Testis (tissue), 3 donors: ENCODE data around the gene ANKRD31. TPM values are rescaled to one million over a fixed set of nuclear protein-coding genes. Genes with fewer than 3 reads are reported as not detected.
"Not testable (repeated sequence)": the region's sequence is repeated elsewhere in the genome, so short reads cannot be mapped to it uniquely, and the experiment has no call there.

Source experiments
- DNase-seq: peaks from one replicate; pipeline ENCODE4 v3.0.0-alpha.2; 2019
- H3K27ac ChIP-seq, 2 donors: fragments of 200-600 bp; sonication (generic); one replicate each; pipeline ENCODE4 v1.5.1; 2019
- H3K27me3 ChIP-seq: fragments of 200-600 bp; sonication (generic); one replicate; pipeline ENCODE4 v1.5.1; 2019
- H3K36me3 ChIP-seq: fragments of 200-600 bp; sonication (generic); one replicate; pipeline ENCODE4 v1.5.1; 2017; ENCODE audit warnings: low read depth; ENCODE audit errors: missing control alignments
- H3K4me1 ChIP-seq: fragments of 200-600 bp; sonication (generic); one replicate; pipeline ENCODE4 v1.5.1; 2019
- H3K4me3 ChIP-seq, 2 donors: fragments of 200-600 bp; sonication (generic); one replicate each; pipeline ENCODE4 v1.5.1; 2017 to 2019
- H3K9me3 ChIP-seq: fragments of 200-600 bp; sonication (generic); one replicate; pipeline ENCODE4 v1.5.1; 2017
- CTCF ChIP-seq, 3 experiments: fragments of 450-650 bp in 2 of 3; fragments of 200-600 bp in 1 of 3; sonication (generic) in 1 of 3; IDR thresholded peaks; one replicate each; pipeline ENCODE4 v1.5.1; 2016 to 2019; ENCODE audit warnings: antibody characterized with exemption in 3 of 3, mild to moderate bottlenecking in 2 of 3, moderate library complexity in 1 of 3
- POLR2A ChIP-seq: fragments of 450-650 bp; IDR thresholded peaks from one replicate; pipeline ENCODE4 v1.6.1; 2017; ENCODE audit warnings: antibody characterized with exemption, mild to moderate bottlenecking, moderate library complexity
- WGBS, 2 donors: methylation state at CpG; one replicate each; pipeline ENCODE4 v1.1.5; 2018; 5-methylcytosine and 5-hydroxymethylcytosine counted together
- intact Hi-C: fragments of 100-400 bp; cut with DNase I; formaldehyde crosslinking; loops from one replicate; pipeline ENCODE4 v1.15.1; 2023; ENCODE audit warnings: low total_unique reads
- polyA plus RNA-seq: library from polyadenylated mRNA; stranded (reverse); fragments of 350-450 nt; fragmentation: Illumina TruSeq; extraction: RNeasy Lipid Tissue Mini Kit (QIAGEN cat#74804); gene quantifications from one replicate; pipeline ENCODE4 v1.2.3, GENCODE V29; 2014; ENCODE audit warnings: low read depth, low replicate concordance; ENCODE audit not compliant: insufficient read depth
- total RNA-seq, 2 donors: library from RNA; depleted of rRNA; stranded (reverse); fragments of >200 nt; gene quantifications; one replicate each; pipeline ENCODE4 v1.2.3, GENCODE V29; 2016

ANKRD31 gene
- total and polyA plus RNA-seq, 3 donors from 2014 or later = 3.7 to 16.9 (median 10.3) TPM

- Histone ChIP-seq H3K27me3 (no peaks in the 10 kb centered on the region), H3K27ac (no peak overlapping the region), H3K4me1 (no peaks in the 10 kb centered on the region), H3K4me3 (no peak overlapping the region), H3K9me3 (no peaks in the 10 kb centered on the region), H3K36me3 (no peaks in the 10 kb centered on the region)
- no peak for DNase-seq
- TF ChIP-seq CTCF (IDR thresholded peaks at IDR 0.05) (peak in 1 of 3 experiments; percentile 16), POLR2A (no peak)
- intact Hi-C loops = no loop called here
Observed at GRCh38 chr5:75167345-75167744, 69.3 kb downstream of the ANKRD31 start.

- H3K27me3 ChIP-seq, H3K36me3 ChIP-seq, H3K4me3 ChIP-seq, H3K4me1 ChIP-seq, H3K27ac ChIP-seq, H3K9me3 ChIP-seq, DNase-seq, intact Hi-C loops: not testable (repeated sequence)
- whole genome bisulfite sequencing, 2 donors = 83 to 87% methylated on average over 1 to 3 of the region's 3 CpGs
Observed at GRCh38 chr5:75161508-75161907, 75.2 kb downstream of the ANKRD31 start.

GRCh38 chr5:75156585-75156984 lies 80.1 kb downstream of the ANKRD31 start:
- no peaks in the 10 kb centered on the region for H3K36me3 ChIP-seq
- no peaks in the 10 kb centered on the region for H3K9me3 ChIP-seq
- H3K4me1 ChIP-seq = no peaks in the 10 kb centered on the region
- H3K27me3 ChIP-seq = no peaks in the 10 kb centered on the region
- no peak for DNase-seq
- H3K27ac ChIP-seq = no peak overlapping the region
- TF ChIP-seq POLR2A (no peak), CTCF (IDR thresholded peaks at IDR 0.05) (no peak)
- intact Hi-C loops = no loop called here
- H3K4me3 ChIP-seq = no peak overlapping the region

- no peaks in the 10 kb centered on the region for H3K9me3 ChIP-seq
- no peaks in the 10 kb centered on the region for H3K4me1 ChIP-seq
- DNase-seq = no peak
- H3K4me3 ChIP-seq = no peak overlapping the region
- intact Hi-C loops = no loop called here
- no peak for TF ChIP-seq POLR2A
- no peak for TF ChIP-seq CTCF (IDR thresholded peaks at IDR 0.05)
- no peaks in the 10 kb centered on the region for H3K36me3 ChIP-seq
- no peak overlapping the region for H3K27ac ChIP-seq
- H3K27me3 ChIP-seq = no peaks in the 10 kb centered on the region
Observed at GRCh38 chr5:75152860-75153259, 83.8 kb downstream of the ANKRD31 start.

- no peak overlapping the region for H3K27ac ChIP-seq
- H3K4me1 ChIP-seq = no peaks in the 10 kb centered on the region
- WGBS, 2 donors = 70% methylated on average over 2 of the region's 2 CpGs
- no peak for DNase-seq
- no peaks in the 10 kb centered on the region for H3K36me3 ChIP-seq
- H3K27me3 ChIP-seq = no peaks in the 10 kb centered on the region
- no peak overlapping the region for H3K4me3 ChIP-seq
- TF ChIP-seq CTCF (IDR thresholded peaks at IDR 0.05) = no peak
- TF ChIP-seq POLR2A = no peak
- no peaks in the 10 kb centered on the region for H3K9me3 ChIP-seq
- intact Hi-C loops = no loop called here
Observed at GRCh38 chr5:75148051-75148450, 88.6 kb downstream of the ANKRD31 start.
